Ishikawa (cell line): Measurements from ENCODE around the gene SLC25A48.

ENCODE experiments used
- CEBPB ChIP-seq: IDR thresholded peaks from 2 replicates; pipeline ENCODE4 v1.6.1; 2012
- EP300 ChIP-seq: IDR thresholded peaks from 2 replicates; pipeline ENCODE4 v1.6.1; 2012; ENCODE audit warnings: borderline replicate concordance
- FOXM1 ChIP-seq: IDR thresholded peaks from 2 replicates; pipeline ENCODE4 v1.6.1; 2012; ENCODE audit warnings: low read depth, borderline replicate concordance
- MAX ChIP-seq: IDR thresholded peaks from 2 replicates; pipeline ENCODE4 v1.6.1; 2012
- NFIC ChIP-seq: IDR thresholded peaks from 2 replicates; pipeline ENCODE4 v1.6.1; 2012
- RAD21 ChIP-seq: IDR thresholded peaks from 2 replicates; pipeline ENCODE4 v1.6.1; 2012; ENCODE audit warnings: low read depth
- TAF1 ChIP-seq: IDR thresholded peaks from 2 replicates; pipeline ENCODE4 v1.6.1; 2012; ENCODE audit warnings: low read depth, mild to moderate bottlenecking
- TCF12 ChIP-seq: IDR thresholded peaks from 2 replicates; pipeline ENCODE4 v1.6.1; 2012; ENCODE audit warnings: low read depth
- YY1 ChIP-seq: IDR thresholded peaks from 2 replicates; pipeline ENCODE4 v1.6.1; 2012; ENCODE audit warnings: low read depth

DNA sequence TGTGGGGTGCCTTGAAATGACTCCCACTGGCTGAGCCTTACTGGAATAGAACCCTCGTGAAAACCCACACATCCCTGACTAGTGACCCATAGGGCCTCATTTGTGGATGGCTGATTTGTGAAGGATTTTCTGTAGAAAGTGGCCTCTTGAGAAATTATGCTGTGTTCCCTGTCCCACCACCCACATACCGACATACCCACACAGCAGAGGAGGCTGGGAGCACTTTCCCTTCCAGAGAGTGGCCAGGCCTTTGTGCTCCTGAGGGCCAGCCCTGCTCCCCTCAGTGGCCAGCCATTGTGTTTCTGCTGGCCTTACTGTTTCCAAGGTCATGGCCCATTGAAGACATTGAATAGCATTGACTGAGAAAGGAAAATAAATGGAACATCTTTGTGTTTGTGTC lies 31.6 kb downstream of the SLC25A48 start:
- TF ChIP-seq TCF12 (no peak), YY1 (no peak), RAD21 (no peak), NFIC (no peak), CEBPB (no peak), MAX (no peak), FOXM1 (no peak), TAF1 (no peak), EP300 (no peak)
